Hepatocyte (in vitro differentiated cells): ENCODE data around the gene SYNE2. TPM values are rescaled to one million over a fixed set of nuclear protein-coding genes. Genes with fewer than 3 reads are reported as not detected.

Experiments
- DNase-seq: peaks from one replicate; pipeline ENCODE4 v3.0.0-alpha.2; 2016; ENCODE audit warnings: low spot score
- H2AFZ ChIP-seq: fragments of 200-600 bp; sonication (generic); 2 replicates; pipeline ENCODE4 v1.6.0; 2016; ENCODE audit warnings: antibody characterized with exemption, mild to moderate bottlenecking
- H3K27ac ChIP-seq: fragments of 200-600 bp; sonication (generic); 2 replicates; pipeline ENCODE4 v1.5.1; 2016; ENCODE audit warnings: mild to moderate bottlenecking
- H3K27me3 ChIP-seq: fragments of 200-600 bp; sonication (generic); 2 replicates; pipeline ENCODE4 v1.6.1; 2016
- H3K36me3 ChIP-seq: fragments of 200-600 bp; sonication (generic); replicated peaks from 2 replicates; pipeline ENCODE4 v1.5.1; 2016; ENCODE audit warnings: low read depth; ENCODE audit not compliant: insufficient read depth
- H3K4me1 ChIP-seq: fragments of 200-600 bp; sonication (generic); 2 replicates; pipeline ENCODE4 v1.5.1; 2016; ENCODE audit warnings: mild to moderate bottlenecking, moderate library complexity; ENCODE audit not compliant: insufficient read depth
- H3K4me2 ChIP-seq: fragments of 200-600 bp; sonication (generic); 2 replicates; pipeline ENCODE4 v1.6.0; 2016
- H3K4me3 ChIP-seq: fragments of 200-600 bp; sonication (generic); 2 replicates; pipeline ENCODE4 v1.5.1; 2016; ENCODE audit warnings: mild to moderate bottlenecking
- H3K79me2 ChIP-seq: fragments of 200-600 bp; sonication (generic); 2 replicates; pipeline ENCODE4 v1.6.0; 2017; ENCODE audit warnings: mild to moderate bottlenecking
- H3K9me2 ChIP-seq: fragments of 200-600 bp; sonication (generic); replicated peaks from 2 replicates; pipeline ENCODE4 v1.6.0; 2017; ENCODE audit warnings: mild to moderate bottlenecking; ENCODE audit not compliant: insufficient read depth
- H3K9me3 ChIP-seq: fragments of 200-600 bp; sonication (generic); 2 replicates; pipeline ENCODE4 v1.5.1; 2016; ENCODE audit warnings: low read depth, mild to moderate bottlenecking
- H4K20me1 ChIP-seq: fragments of 200-600 bp; sonication (generic); 2 replicates; pipeline ENCODE4 v1.6.0; 2016; ENCODE audit warnings: mild to moderate bottlenecking; ENCODE audit not compliant: insufficient read depth, poor library complexity, severe bottlenecking
- CTCF ChIP-seq: fragments of 200-600 bp; sonication (generic); IDR thresholded peaks from 2 replicates; pipeline ENCODE4 v1.5.1; 2016; ENCODE audit warnings: antibody characterized with exemption, mild to moderate bottlenecking; ENCODE audit not compliant: poor library complexity
- EZH2 ChIP-seq: fragments of 200-600 bp; sonication (generic); IDR thresholded peaks from 2 replicates; pipeline ENCODE4 v1.6.1; 2016; ENCODE audit warnings: antibody characterized with exemption, mild to moderate bottlenecking, borderline replicate concordance
- EZH2phosphoT487 ChIP-seq: fragments of 200-600 bp; sonication (generic); IDR thresholded peaks from one replicate; pipeline ENCODE4 v1.6.1; 2018; ENCODE audit warnings: antibody characterized with exemption, mild to moderate bottlenecking, low read depth, moderate library complexity; ENCODE audit not compliant: unreplicated experiment, severe bottlenecking
- WGBS: methylation state at CpG from one replicate; pipeline ENCODE4 v1.1.6; 2016; ENCODE audit warnings: low lambda C conversion rate; ENCODE audit errors: missing lambda C conversion rate; 5-methylcytosine and 5-hydroxymethylcytosine counted together
- polyA plus RNA-seq: library from polyadenylated mRNA; unstranded; fragments of >200 nt; fragmentation: Nextera tagmentation; extraction: Ambion mirVana; gene quantifications from 2 replicates; pipeline ENCODE4 v1.2.1, GENCODE V29; 2016
- total RNA-seq: library from RNA; depleted of rRNA; stranded (reverse); fragments of >200 nt; gene quantifications from 2 replicates; pipeline ENCODE4 v1.2.3, GENCODE V29; 2014

The SYNE2 gene
- total and polyA plus RNA-seq, 2 experiments from 2014 or later = 21.0 to 58.6 TPM

DNA sequence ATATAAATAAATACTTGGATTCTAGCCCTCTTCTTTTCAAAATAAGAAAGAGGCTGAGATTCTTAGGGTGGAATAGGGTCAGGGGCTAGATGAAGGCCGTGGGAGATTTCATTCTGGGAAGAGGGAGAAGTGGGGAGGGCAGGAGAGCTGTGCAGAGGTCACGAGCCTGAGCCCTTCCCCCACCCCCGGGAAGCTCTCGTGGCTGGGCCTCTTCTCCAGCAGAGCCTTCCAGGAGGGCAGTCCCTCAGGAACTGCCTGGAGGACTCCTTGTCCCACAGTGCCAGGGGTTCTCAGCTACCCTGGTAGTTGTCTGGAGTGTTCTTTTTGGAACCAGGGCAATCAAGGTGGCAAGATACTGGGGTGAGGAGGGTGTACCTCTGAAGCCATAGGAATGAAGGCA lies 347.4 kb downstream of the SYNE2 start:
- peak overlapping the region; percentile 35 for H3K27ac ChIP-seq
- 19% methylated on average over 4 of the region's 4 CpGs for WGBS
- no peak overlapping the region for H3K4me3 ChIP-seq
- no peaks in the 10 kb centered on the region for H4K20me1 ChIP-seq
- DNase-seq = peak; percentile 53
- H3K9me2 ChIP-seq = no peaks in the 10 kb centered on the region
- no peak overlapping the region for H2AFZ ChIP-seq
- H3K36me3 ChIP-seq = no peaks in the 10 kb centered on the region
- H3K4me1 ChIP-seq = peaks cover 34% of the 10 kb centered on the region
- H3K4me2 ChIP-seq = no peak overlapping the region
- no peaks in the 10 kb centered on the region for H3K9me3 ChIP-seq
- no peak for TF ChIP-seq EZH2
- TF ChIP-seq CTCF = no peak
- TF ChIP-seq EZH2phosphoT487 = no peak
- peaks cover 18% of the 10 kb centered on the region for H3K79me2 ChIP-seq
- no peaks in the 10 kb centered on the region for H3K27me3 ChIP-seq

DNA sequence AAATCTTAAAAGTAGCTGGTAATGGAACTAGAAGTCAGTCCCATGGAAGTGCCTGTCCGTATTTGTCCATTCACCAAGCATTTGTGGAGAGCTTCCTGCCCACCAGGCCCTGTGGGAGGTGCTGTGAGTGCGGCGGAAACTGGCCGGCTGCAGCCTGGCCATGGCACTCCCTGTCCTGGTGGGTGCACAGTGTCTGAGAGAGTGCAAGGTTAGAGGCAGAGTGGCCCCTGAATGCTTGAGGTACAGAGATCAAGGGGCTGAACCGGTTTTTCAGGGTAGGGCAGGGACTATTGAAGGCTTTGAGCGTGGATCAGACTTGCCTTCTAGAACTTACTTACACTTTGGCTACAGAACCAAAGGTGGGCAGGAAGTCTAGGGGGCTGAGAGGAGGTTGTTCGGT lies 348.5 kb downstream of the SYNE2 start:
- H3K27me3 ChIP-seq = no peaks in the 10 kb centered on the region
- H3K4me2 ChIP-seq = no peak overlapping the region
- H2AFZ ChIP-seq = no peak overlapping the region
- H3K9me3 ChIP-seq = no peaks in the 10 kb centered on the region
- H3K4me1 ChIP-seq = peaks cover 27% of the 10 kb centered on the region
- 74% methylated on average over 7 of the region's 7 CpGs for WGBS
- TF ChIP-seq EZH2phosphoT487 (no peak), EZH2 (no peak), CTCF (no peak)
- no peaks in the 10 kb centered on the region for H3K36me3 ChIP-seq
- no peak overlapping the region for H3K27ac ChIP-seq
- H4K20me1 ChIP-seq = no peaks in the 10 kb centered on the region
- no peaks in the 10 kb centered on the region for H3K9me2 ChIP-seq
- no peak for DNase-seq
- H3K4me3 ChIP-seq = no peak overlapping the region
- peaks cover 18% of the 10 kb centered on the region for H3K79me2 ChIP-seq

GRCh38 chr14:64201921-64202545 lies 349.2 kb downstream of the SYNE2 start:
- no peak overlapping the region for H2AFZ ChIP-seq
- no peaks in the 10 kb centered on the region for H3K9me3 ChIP-seq
- peaks cover 21% of the 10 kb centered on the region for H3K4me1 ChIP-seq
- H3K27ac ChIP-seq = no peak overlapping the region
- no peak for DNase-seq
- H3K4me2 ChIP-seq = no peak overlapping the region
- no peak for TF ChIP-seq CTCF
- no peak for TF ChIP-seq EZH2
- no peak for TF ChIP-seq EZH2phosphoT487
- no peaks in the 10 kb centered on the region for H3K36me3 ChIP-seq
- H3K9me2 ChIP-seq = no peaks in the 10 kb centered on the region
- H3K4me3 ChIP-seq = no peak overlapping the region
- WGBS = 97% methylated on average over 18 of the region's 18 CpGs
- no peaks in the 10 kb centered on the region for H4K20me1 ChIP-seq
- H3K79me2 ChIP-seq = peaks cover 18% of the 10 kb centered on the region
- no peaks in the 10 kb centered on the region for H3K27me3 ChIP-seq

- 83% methylated on average over 10 of the region's 10 CpGs for WGBS
- H3K4me2 ChIP-seq = no peak overlapping the region
- H3K4me1 ChIP-seq = peaks cover 14% of the 10 kb centered on the region
- TF ChIP-seq EZH2phosphoT487 (no peak), CTCF (no peak), EZH2 (no peak)
- no peak for DNase-seq
- H3K4me3 ChIP-seq = no peak overlapping the region
- H3K79me2 ChIP-seq = peaks cover 18% of the 10 kb centered on the region
- no peaks in the 10 kb centered on the region for H3K9me3 ChIP-seq
- H4K20me1 ChIP-seq = no peaks in the 10 kb centered on the region
- H3K27me3 ChIP-seq = no peaks in the 10 kb centered on the region
- no peaks in the 10 kb centered on the region for H3K9me2 ChIP-seq
- H3K27ac ChIP-seq = no peak overlapping the region
- H2AFZ ChIP-seq = no peak overlapping the region
- H3K36me3 ChIP-seq = no peaks in the 10 kb centered on the region
Observed at GRCh38 chr14:64202716-64203115, 349.9 kb downstream of the SYNE2 start.
